ENCODE measurements around the gene B4GALT2. TPM values are rescaled to one million over a fixed set of nuclear protein-coding genes. Genes with fewer than 3 reads are reported as not detected.

The B4GALT2 gene
- total RNA-seq, 1 experiment from 2014 or later = 70.9 TPM

DNA sequence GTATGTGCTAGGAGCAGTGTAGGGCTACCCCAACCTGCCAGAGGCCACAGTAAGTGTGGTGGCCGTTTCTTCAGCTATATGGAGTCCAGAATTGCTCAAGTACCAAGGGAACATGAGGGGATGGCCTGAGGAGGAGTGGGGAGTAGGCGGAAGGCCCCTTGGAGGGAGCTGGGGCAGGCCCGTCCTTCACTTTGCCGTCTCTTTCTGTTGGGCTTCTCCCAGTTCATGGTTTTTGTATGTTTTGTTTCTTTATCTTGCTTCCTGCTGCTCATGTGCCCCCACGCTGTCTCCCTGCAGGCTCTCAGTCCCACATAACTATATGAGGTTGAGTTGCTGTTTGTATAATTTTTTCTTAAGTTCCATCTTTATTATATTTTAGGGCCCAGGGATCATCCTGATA lies 15.1 kb upstream of the B4GALT2 start:
- H4K8ac ChIP-seq (replicated peaks; ENCODE audit: insufficient read length, low read depth, low read length) = no peak overlapping the region
- no peak overlapping the region for H3T11ph ChIP-seq (ENCODE audit: low read length)
- no peak overlapping the region for H3K56ac ChIP-seq (ENCODE audit: insufficient read length, low read depth, low read length)
- WGBS (ENCODE audit: extremely low coverage, insufficient read length, low lambda C conversion rate) = no CpG with 5 or more reads among the region's 5 CpGs
- H2BK12ac ChIP-seq (ENCODE audit: insufficient read length, low read depth, low read length) = no peak overlapping the region
- no peak overlapping the region for H2BK5ac ChIP-seq (ENCODE audit: insufficient read length, low read length)
- Mint-ChIP-seq H3K27ac (no peak overlapping the region), H3K36me3 (ENCODE audit: insufficient read depth in 1 of 3, low read depth in 3 of 3) (peaks cover 4 to 7% (median 4%) of the 10 kb centered on the region in 3 experiments; a peak in 4 of 7 replicates), H3K4me1 (no peaks in the 10 kb centered on the region), H3K4me3 (no peak overlapping the region), H3K27me3 (ENCODE audit: low read depth) (no peaks in the 10 kb centered on the region; the same call in 1 of the 2 replicates), H3K9me3 (no peaks in the 10 kb centered on the region)
- H3K9ac ChIP-seq (ENCODE audit: extremely low read depth, insufficient read length, low read length) = no peak overlapping the region
- no peak overlapping the region for H2BK20ac ChIP-seq (ENCODE audit: low read depth, low read length, poor library complexity, severe bottlenecking)
- no peak overlapping the region for H3K18ac ChIP-seq (ENCODE audit: insufficient read length, low read depth, low read length)
- H3K79me2 ChIP-seq (ENCODE audit: insufficient read depth, low read length) = no peaks in the 10 kb centered on the region
- H3K27me3 ChIP-seq (ENCODE audit: insufficient read depth, low read length) = no peaks in the 10 kb centered on the region
- H3K27ac ChIP-seq (ENCODE audit: insufficient read length, low read depth, low read length) = no peak overlapping the region
- H3K4me1 ChIP-seq (ENCODE audit: insufficient read depth, low read length) = no peaks in the 10 kb centered on the region
- no peak overlapping the region for H3K14ac ChIP-seq (ENCODE audit: insufficient read depth, low read length)
- no peak overlapping the region for H2AFZ ChIP-seq (ENCODE audit: low read length)
- no peak for DNase-seq
- no peak overlapping the region for H3K23ac ChIP-seq (ENCODE audit: insufficient read length, low read depth, low read length)
- no peaks in the 10 kb centered on the region for H3K79me1 ChIP-seq (ENCODE audit: insufficient read depth, low read depth, low read length, poor library complexity, severe bottlenecking)
- TF ChIP-seq, protein P1, sequence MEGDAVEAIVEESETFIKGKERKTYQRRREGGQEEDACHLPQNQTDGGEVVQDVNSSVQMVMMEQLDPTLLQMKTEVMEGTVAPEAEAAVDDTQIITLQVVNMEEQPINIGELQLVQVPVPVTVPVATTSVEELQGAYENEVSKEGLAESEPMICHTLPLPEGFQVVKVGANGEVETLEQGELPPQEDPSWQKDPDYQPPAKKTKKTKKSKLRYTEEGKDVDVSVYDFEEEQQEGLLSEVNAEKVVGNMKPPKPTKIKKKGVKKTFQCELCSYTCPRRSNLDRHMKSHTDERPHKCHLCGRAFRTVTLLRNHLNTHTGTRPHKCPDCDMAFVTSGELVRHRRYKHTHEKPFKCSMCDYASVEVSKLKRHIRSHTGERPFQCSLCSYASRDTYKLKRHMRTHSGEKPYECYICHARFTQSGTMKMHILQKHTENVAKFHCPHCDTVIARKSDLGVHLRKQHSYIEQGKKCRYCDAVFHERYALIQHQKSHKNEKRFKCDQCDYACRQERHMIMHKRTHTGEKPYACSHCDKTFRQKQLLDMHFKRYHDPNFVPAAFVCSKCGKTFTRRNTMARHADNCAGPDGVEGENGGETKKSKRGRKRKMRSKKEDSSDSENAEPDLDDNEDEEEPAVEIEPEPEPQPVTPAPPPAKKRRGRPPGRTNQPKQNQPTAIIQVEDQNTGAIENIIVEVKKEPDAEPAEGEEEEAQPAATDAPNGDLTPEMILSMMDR (conservative IDR thresholded peaks at IDR 0.05) = no peak
- no peak overlapping the region for H3K4ac ChIP-seq (ENCODE audit: low read depth, low read length)
- H3K9me3 ChIP-seq (ENCODE audit: control insufficient read depth, low read depth, low read length) = no peaks in the 10 kb centered on the region
- H4K20me1 ChIP-seq (ENCODE audit: control insufficient read depth, insufficient read depth, insufficient read length) = no peaks in the 10 kb centered on the region
- H4K5ac ChIP-seq (ENCODE audit: insufficient read length, low read depth, low read length) = no peak overlapping the region
- no peaks in the 10 kb centered on the region for H3K23me2 ChIP-seq (ENCODE audit: insufficient read length, low read depth, low read length, poor library complexity, severe bottlenecking)
- H2BK120ac ChIP-seq (ENCODE audit: low read depth, low read length, poor library complexity, severe bottlenecking) = no peak overlapping the region
- no peak overlapping the region for H4K91ac ChIP-seq (ENCODE audit: insufficient read length, low read depth, low read length)
- no peak overlapping the region for H2BK15ac ChIP-seq (ENCODE audit: low read depth, low read length)
- H2AK5ac ChIP-seq (ENCODE audit: insufficient read length, low read length) = no peak overlapping the region
- H3K4me2 ChIP-seq (ENCODE audit: insufficient read depth, insufficient read length, low read length) = no peak overlapping the region
